Measurements from ENCODE around the gene KHDRBS2. TPM values are rescaled to one million over a fixed set of nuclear protein-coding genes. Genes with fewer than 3 reads are reported as not detected.

KHDRBS2 gene
- polyA plus RNA-seq, 1 of the 3 experiments (the other 2 are of a cell fraction) = not detected

DNA sequence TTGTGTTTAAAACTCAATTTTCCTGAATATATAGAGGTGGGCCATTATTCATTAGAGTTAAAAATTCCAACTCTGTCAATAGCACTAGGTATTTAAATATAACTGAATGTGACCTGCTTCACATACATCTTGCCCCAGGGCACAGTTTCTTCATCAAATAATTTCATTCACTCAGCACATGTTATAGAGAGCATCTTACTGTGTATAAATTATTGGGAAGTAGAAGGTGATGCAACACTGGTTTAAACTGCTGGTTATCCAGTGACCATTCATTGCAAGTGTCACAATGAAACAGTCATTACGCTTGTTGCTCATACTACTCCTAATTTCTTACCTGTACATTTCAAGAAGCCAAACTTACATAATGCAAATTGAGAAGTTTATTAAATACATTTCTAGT is 93.4 kb downstream of the KHDRBS2 start:
- Histone ChIP-seq H3K4me1 (ENCODE audit: control insufficient read depth in 1 of 2, insufficient read depth in 2 of 2, low read depth in 1 of 2, low read length in 1 of 2) (no peaks in the 10 kb centered on the region), H3K36me3 (replicated peaks in 1 of 2; ENCODE audit: control insufficient read depth in 1 of 2, insufficient read depth in 2 of 2, low read length in 1 of 2) (no peaks in the 10 kb centered on the region), H3K79me2 (ENCODE audit: insufficient read depth) (no peaks in the 10 kb centered on the region), H3K27me3 (ENCODE audit: insufficient read depth) (no peaks in the 10 kb centered on the region), H3K9me3 (no peaks in the 10 kb centered on the region), H3K27ac (ENCODE audit: low read depth in 2 of 2, low read length in 1 of 2) (no peak overlapping the region), H3F3A (replicated peaks; ENCODE audit: insufficient read depth) (no peaks in the 10 kb centered on the region), H3K4me2 (no peak overlapping the region), H3K9me2 (no peaks in the 10 kb centered on the region), H3K9ac (no peak overlapping the region), H3K4me3 (ENCODE audit: low read depth in 2 of 2, low read length in 1 of 2) (no peak overlapping the region), H4K20me1 (ENCODE audit: insufficient read depth) (no peaks in the 10 kb centered on the region), H2AFZ (ENCODE audit: low read depth) (no peak overlapping the region)
- no peak for DNase-seq
- WGBS (ENCODE audit: low lambda C conversion rate) = 0% methylated on average over 1 of the region's 1 CpG
- TF ChIP-seq, protein P1, sequence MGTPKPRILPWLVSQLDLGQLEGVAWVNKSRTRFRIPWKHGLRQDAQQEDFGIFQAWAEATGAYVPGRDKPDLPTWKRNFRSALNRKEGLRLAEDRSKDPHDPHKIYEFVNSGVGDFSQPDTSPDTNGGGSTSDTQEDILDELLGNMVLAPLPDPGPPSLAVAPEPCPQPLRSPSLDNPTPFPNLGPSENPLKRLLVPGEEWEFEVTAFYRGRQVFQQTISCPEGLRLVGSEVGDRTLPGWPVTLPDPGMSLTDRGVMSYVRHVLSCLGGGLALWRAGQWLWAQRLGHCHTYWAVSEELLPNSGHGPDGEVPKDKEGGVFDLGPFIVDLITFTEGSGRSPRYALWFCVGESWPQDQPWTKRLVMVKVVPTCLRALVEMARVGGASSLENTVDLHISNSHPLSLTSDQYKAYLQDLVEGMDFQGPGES (IDR thresholded peaks at IDR 0.05; ENCODE audit: low read depth, low read length) = no peak
- TF ChIP-seq, protein P2, sequence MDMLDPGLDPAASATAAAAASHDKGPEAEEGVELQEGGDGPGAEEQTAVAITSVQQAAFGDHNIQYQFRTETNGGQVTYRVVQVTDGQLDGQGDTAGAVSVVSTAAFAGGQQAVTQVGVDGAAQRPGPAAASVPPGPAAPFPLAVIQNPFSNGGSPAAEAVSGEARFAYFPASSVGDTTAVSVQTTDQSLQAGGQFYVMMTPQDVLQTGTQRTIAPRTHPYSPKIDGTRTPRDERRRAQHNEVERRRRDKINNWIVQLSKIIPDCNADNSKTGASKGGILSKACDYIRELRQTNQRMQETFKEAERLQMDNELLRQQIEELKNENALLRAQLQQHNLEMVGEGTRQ (IDR thresholded peaks at IDR 0.05; ENCODE audit: borderline replicate concordance, low read depth, low read length) = no peak
- TF ChIP-seq, protein P3, sequence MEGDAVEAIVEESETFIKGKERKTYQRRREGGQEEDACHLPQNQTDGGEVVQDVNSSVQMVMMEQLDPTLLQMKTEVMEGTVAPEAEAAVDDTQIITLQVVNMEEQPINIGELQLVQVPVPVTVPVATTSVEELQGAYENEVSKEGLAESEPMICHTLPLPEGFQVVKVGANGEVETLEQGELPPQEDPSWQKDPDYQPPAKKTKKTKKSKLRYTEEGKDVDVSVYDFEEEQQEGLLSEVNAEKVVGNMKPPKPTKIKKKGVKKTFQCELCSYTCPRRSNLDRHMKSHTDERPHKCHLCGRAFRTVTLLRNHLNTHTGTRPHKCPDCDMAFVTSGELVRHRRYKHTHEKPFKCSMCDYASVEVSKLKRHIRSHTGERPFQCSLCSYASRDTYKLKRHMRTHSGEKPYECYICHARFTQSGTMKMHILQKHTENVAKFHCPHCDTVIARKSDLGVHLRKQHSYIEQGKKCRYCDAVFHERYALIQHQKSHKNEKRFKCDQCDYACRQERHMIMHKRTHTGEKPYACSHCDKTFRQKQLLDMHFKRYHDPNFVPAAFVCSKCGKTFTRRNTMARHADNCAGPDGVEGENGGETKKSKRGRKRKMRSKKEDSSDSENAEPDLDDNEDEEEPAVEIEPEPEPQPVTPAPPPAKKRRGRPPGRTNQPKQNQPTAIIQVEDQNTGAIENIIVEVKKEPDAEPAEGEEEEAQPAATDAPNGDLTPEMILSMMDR (IDR thresholded peaks at IDR 0.05) = no peak
- TF ChIP-seq FOSL2 (IDR thresholded peaks at IDR 0.05; ENCODE audit: borderline replicate concordance, low read depth) (no peak), RXRA (IDR thresholded peaks at IDR 0.05; ENCODE audit: borderline replicate concordance, low read depth) (no peak), FOXM1 (IDR thresholded peaks at IDR 0.05; ENCODE audit: low read depth) (no peak), SIN3A (IDR thresholded peaks at IDR 0.05; ENCODE audit: borderline replicate concordance, low read depth, low read length) (no peak), EP300 (IDR thresholded peaks at IDR 0.05; ENCODE audit: borderline replicate concordance in 1 of 2, low read depth in 1 of 2, low read length in 1 of 2) (no peak), EZH2phosphoT487 (IDR thresholded peaks at IDR 0.05; ENCODE audit: borderline replicate concordance, low read depth) (no peak)
- TF ChIP-seq, protein P4, sequence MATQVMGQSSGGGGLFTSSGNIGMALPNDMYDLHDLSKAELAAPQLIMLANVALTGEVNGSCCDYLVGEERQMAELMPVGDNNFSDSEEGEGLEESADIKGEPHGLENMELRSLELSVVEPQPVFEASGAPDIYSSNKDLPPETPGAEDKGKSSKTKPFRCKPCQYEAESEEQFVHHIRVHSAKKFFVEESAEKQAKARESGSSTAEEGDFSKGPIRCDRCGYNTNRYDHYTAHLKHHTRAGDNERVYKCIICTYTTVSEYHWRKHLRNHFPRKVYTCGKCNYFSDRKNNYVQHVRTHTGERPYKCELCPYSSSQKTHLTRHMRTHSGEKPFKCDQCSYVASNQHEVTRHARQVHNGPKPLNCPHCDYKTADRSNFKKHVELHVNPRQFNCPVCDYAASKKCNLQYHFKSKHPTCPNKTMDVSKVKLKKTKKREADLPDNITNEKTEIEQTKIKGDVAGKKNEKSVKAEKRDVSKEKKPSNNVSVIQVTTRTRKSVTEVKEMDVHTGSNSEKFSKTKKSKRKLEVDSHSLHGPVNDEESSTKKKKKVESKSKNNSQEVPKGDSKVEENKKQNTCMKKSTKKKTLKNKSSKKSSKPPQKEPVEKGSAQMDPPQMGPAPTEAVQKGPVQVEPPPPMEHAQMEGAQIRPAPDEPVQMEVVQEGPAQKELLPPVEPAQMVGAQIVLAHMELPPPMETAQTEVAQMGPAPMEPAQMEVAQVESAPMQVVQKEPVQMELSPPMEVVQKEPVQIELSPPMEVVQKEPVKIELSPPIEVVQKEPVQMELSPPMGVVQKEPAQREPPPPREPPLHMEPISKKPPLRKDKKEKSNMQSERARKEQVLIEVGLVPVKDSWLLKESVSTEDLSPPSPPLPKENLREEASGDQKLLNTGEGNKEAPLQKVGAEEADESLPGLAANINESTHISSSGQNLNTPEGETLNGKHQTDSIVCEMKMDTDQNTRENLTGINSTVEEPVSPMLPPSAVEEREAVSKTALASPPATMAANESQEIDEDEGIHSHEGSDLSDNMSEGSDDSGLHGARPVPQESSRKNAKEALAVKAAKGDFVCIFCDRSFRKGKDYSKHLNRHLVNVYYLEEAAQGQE (IDR thresholded peaks at IDR 0.05; ENCODE audit: low read depth, low read length) = no peak
- TF ChIP-seq, protein P5, sequence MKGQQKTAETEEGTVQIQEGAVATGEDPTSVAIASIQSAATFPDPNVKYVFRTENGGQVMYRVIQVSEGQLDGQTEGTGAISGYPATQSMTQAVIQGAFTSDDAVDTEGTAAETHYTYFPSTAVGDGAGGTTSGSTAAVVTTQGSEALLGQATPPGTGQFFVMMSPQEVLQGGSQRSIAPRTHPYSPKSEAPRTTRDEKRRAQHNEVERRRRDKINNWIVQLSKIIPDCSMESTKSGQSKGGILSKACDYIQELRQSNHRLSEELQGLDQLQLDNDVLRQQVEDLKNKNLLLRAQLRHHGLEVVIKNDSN (IDR thresholded peaks at IDR 0.05; ENCODE audit: borderline replicate concordance, low read depth) = no peak
- ChIA-PET POLR2A (no interaction called here), CTCF (no interaction called here)

All from SK-N-SH (cell line).